ENCODE data around the gene OR52W1. TPM values are rescaled to one million over a fixed set of nuclear protein-coding genes. Genes with fewer than 3 reads are reported as not detected.

Gene OR52W1
- total RNA-seq, 4 donors from 2014 or later = not detected

GRCh38 chr11:6197466-6198200 is 1.4 kb upstream of the OR52W1 start:
- TF ChIP-seq EP300 (IDR thresholded peaks at IDR 0.05) (no peak), POLR2AphosphoS5 (IDR thresholded peaks at IDR 0.05) (no peak), POLR2A (IDR thresholded peaks at IDR 0.05; ENCODE audit: low read depth) (no peak), CTCF (IDR thresholded peaks at IDR 0.05) (no peak)
- H3K4me3 ChIP-seq = no peak overlapping the region
- H3K9me3 ChIP-seq = no peaks in the 10 kb centered on the region
- H3K36me3 ChIP-seq = no peaks in the 10 kb centered on the region
- H3K4me1 ChIP-seq = no peaks in the 10 kb centered on the region
- H3K27me3 ChIP-seq = no peaks in the 10 kb centered on the region
- peak; percentile 53 for DNase-seq (ENCODE audit: extremely low spot score)
- intact Hi-C loops (cut with DNase I) = no loop called here
- no peak overlapping the region for H3K27ac ChIP-seq (replicated peaks in 1 of 4)
- WGBS = 70% methylated on average over 4 of the region's 4 CpGs

DNA sequence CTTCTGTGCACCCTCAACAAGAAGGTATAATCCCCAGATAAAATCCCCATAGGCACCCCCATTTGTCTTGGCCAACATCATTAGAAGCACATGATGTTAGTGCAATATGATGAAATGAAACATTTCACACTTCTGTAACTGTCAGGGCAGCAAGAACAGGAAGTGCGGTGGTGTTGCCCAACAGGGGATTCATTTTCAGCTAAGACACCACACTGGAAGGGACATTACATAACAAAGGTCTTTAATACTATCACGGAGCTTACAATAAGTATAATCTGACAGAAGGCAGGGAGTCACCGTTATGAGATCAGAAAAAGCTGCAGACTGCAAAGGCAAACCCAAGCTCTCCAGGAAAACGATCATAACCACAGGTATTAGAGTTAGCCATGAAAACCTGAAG is 2.0 kb downstream of the OR52W1 start:
- TF ChIP-seq POLR2A (IDR thresholded peaks at IDR 0.05; ENCODE audit: low read depth) (no peak), EP300 (IDR thresholded peaks at IDR 0.05) (no peak), CTCF (IDR thresholded peaks at IDR 0.05) (no peak), POLR2AphosphoS5 (IDR thresholded peaks at IDR 0.05) (no peak)
- WGBS = 65% methylated on average over 4 of the region's 4 CpGs
- Histone ChIP-seq H3K27ac (replicated peaks in 1 of 4) (no peak overlapping the region), H3K27me3 (no peaks in the 10 kb centered on the region), H3K4me1 (no peaks in the 10 kb centered on the region), H3K4me3 (no peak overlapping the region), H3K9me3 (no peaks in the 10 kb centered on the region), H3K36me3 (peaks cover 0 to 13% (median 12%) of the 10 kb centered on the region in 4 donors)
- intact Hi-C loops (cut with DNase I) = no loop called here
- DNase-seq (ENCODE audit: extremely low spot score) = peak; percentile 91

DNA sequence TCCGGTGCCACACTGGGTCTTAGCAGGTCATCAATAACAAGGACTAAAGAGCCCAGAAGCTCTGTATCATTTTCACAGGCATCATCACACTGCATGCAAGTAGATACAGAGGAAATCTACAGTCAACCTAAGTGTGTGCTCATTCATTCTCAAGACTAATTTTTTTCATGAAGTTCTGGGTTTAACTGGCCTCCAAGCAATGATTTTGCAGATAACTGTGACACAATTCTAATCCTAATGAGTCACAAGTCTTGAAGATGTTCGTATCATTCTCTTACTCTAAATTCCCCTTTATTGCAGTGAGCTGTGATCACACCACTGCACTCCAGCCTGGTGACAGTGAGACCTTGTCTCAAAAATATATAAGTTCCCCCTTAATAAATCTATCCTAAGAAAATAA is 2.5 kb downstream of the OR52W1 start:
- 61% methylated on average over 2 of the region's 2 CpGs for WGBS
- peaks cover 0 to 17% (median 13%) of the 10 kb centered on the region in 4 donors for H3K36me3 ChIP-seq

DNA sequence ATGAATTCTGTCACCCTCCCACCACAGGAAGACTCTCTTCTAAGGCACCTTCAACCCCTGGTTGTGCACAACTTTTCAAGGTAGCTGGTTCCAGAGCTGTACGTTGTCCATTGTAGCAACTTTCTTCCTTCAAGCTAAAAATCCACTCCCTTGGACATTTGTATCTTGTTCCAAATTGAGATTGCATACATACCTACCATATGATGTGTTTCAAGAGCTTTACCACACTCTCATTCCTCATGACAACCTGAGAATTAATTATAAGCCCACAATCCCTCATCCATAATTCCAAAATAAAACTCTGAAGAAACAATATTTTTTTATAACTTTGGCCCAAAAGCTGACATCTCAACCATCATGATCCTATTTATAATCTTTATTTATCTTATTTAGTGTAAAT is 3.0 kb downstream of the OR52W1 start:
- no peaks in the 10 kb centered on the region for H3K9me3 ChIP-seq
- H3K27ac ChIP-seq (replicated peaks in 1 of 4) = no peak overlapping the region
- no peak overlapping the region for H3K4me3 ChIP-seq
- H3K4me1 ChIP-seq = no peaks in the 10 kb centered on the region
- peaks cover 0 to 18% (median 14%) of the 10 kb centered on the region in 4 donors for H3K36me3 ChIP-seq
- no peak for TF ChIP-seq POLR2A (IDR thresholded peaks at IDR 0.05; ENCODE audit: low read depth)
- TF ChIP-seq CTCF (IDR thresholded peaks at IDR 0.05) = no peak
- no peak for TF ChIP-seq POLR2AphosphoS5 (IDR thresholded peaks at IDR 0.05)
- no peak for TF ChIP-seq EP300 (IDR thresholded peaks at IDR 0.05)
- 76% methylated on average over 1 of the region's 1 CpG for WGBS
- intact Hi-C loops (cut with DNase I) = no loop called here
- DNase-seq (ENCODE audit: extremely low spot score) = no peak
- H3K27me3 ChIP-seq = no peaks in the 10 kb centered on the region

More for the DNA sequence above, 2.5 kb downstream of the OR52W1 start:
- H3K27ac ChIP-seq (replicated peaks in 1 of 4) = no peak overlapping the region
- H3K9me3 ChIP-seq = no peaks in the 10 kb centered on the region
- intact Hi-C loops (cut with DNase I) = no loop called here
- no peaks in the 10 kb centered on the region for H3K4me1 ChIP-seq
- H3K27me3 ChIP-seq = no peaks in the 10 kb centered on the region
- TF ChIP-seq POLR2AphosphoS5 (IDR thresholded peaks at IDR 0.05) (no peak), CTCF (IDR thresholded peaks at IDR 0.05) (no peak), POLR2A (IDR thresholded peaks at IDR 0.05; ENCODE audit: low read depth) (no peak), EP300 (IDR thresholded peaks at IDR 0.05) (no peak)
- no peak for DNase-seq (ENCODE audit: extremely low spot score)
- H3K4me3 ChIP-seq = no peak overlapping the region

Measured in esophagus muscularis mucosa (tissue), 4 donors.